A673 (cell line): Measurements from ENCODE around the gene TMBIM1. TPM values are rescaled to one million over a fixed set of nuclear protein-coding genes. Genes with fewer than 3 reads are reported as not detected.

ENCODE experiments used
- BruUV-seq: library from RNA; stranded (reverse); fragments of 400-500 nt; replicated peaks from 2 replicates; lab custom pipeline; 2021; lab: Mats Ljungman, UMichigan
- CTCF ChIA-PET: fragments of 300-600 bp; sonication (Branson Sonifier 250); formaldehyde crosslinking; loops from one replicate; lab custom pipeline; 2022; ENCODE audit warnings: antibody characterized with exemption; lab: Charles Lee
- POLR2A ChIA-PET: fragments of 300-600 bp; sonication (Branson Sonifier 250); formaldehyde crosslinking; loops from one replicate; lab custom pipeline; 2022; ENCODE audit warnings: antibody characterized with exemption; ENCODE audit not compliant: low non-redundant PET; lab: Charles Lee
- DNase-seq: peaks from one replicate; pipeline ENCODE4 v3.0.0-alpha.2; 2015; ENCODE audit warnings: low spot score
- H3K27ac ChIP-seq: fragments of 200-600 bp; sonication (generic); 2 replicates; pipeline ENCODE4 v1.5.1; 2016; ENCODE audit warnings: mixed run types, low read depth, mild to moderate bottlenecking, mixed read lengths, antibody characterized with exemption, low read length; ENCODE audit not compliant: poor library complexity, severe bottlenecking
- H3K27me3 ChIP-seq: fragments of 200-600 bp; sonication (generic); replicated peaks from 2 replicates; pipeline ENCODE4 v1.6.1; 2017; ENCODE audit warnings: mixed run types, low read depth, mild to moderate bottlenecking, mixed read lengths, antibody characterized with exemption, low read length; ENCODE audit not compliant: insufficient read depth, poor library complexity
- H3K36me3 ChIP-seq: fragments of 200-600 bp; sonication (generic); 2 replicates; pipeline ENCODE4 v1.6.1; 2016; ENCODE audit warnings: mixed run types, mild to moderate bottlenecking, mixed read lengths, antibody characterized with exemption, low read length; ENCODE audit not compliant: insufficient read depth, poor library complexity, severe bottlenecking
- H3K4me1 ChIP-seq: fragments of 200-600 bp; sonication (generic); 2 replicates; pipeline ENCODE4 v1.6.1; 2017; ENCODE audit warnings: mixed run types, mild to moderate bottlenecking, mixed read lengths, antibody characterized with exemption, low read length; ENCODE audit not compliant: insufficient read depth, poor library complexity, severe bottlenecking
- H3K4me3 ChIP-seq: fragments of 200-600 bp; sonication (generic); 2 replicates; pipeline ENCODE4 v1.5.1; 2016; ENCODE audit warnings: low read depth, mixed run types, mild to moderate bottlenecking, mixed read lengths, low read length; ENCODE audit not compliant: poor library complexity, severe bottlenecking
- H3K9me3 ChIP-seq: fragments of 200-600 bp; sonication (generic); 2 replicates; pipeline ENCODE4 v1.6.1; 2016; ENCODE audit warnings: mixed run types, low read depth, mild to moderate bottlenecking, mixed read lengths, antibody characterized with exemption, low read length; ENCODE audit not compliant: poor library complexity, severe bottlenecking
- EZH2 ChIP-seq: fragments of 200-600 bp; sonication (generic); IDR thresholded peaks from 2 replicates; pipeline ENCODE4 v1.6.1; 2017; ENCODE audit warnings: borderline replicate concordance, low read depth, mild to moderate bottlenecking, mixed read lengths, antibody characterized with exemption, low read length; ENCODE audit not compliant: poor library complexity, severe bottlenecking
- intact Hi-C: fragments of 100-400 bp; cut with micrococcal nuclease; formaldehyde crosslinking; loops from one replicate; pipeline ENCODE4 v1.10.0; 2022; ENCODE audit not compliant: unreplicated experiment
- total RNA-seq: library from RNA; stranded (reverse); gene quantifications from 2 replicates; pipeline ENCODE4 v1.2.3, GENCODE V29; 2021
- TF ChIP-seq, protein P1 (sequence below): fragments of 300-800, 200-600 bp; sonication (generic); conservative IDR thresholded peaks from 2 replicates; pipeline ENCODE4 v1.5.1; 2017; ENCODE audit warnings: low read depth, mild to moderate bottlenecking, antibody characterized with exemption, low read length, moderate library complexity, mixed read lengths

The TMBIM1 gene
- total RNA-seq, 1 experiment from 2014 or later, result 43.9 TPM

DNA sequence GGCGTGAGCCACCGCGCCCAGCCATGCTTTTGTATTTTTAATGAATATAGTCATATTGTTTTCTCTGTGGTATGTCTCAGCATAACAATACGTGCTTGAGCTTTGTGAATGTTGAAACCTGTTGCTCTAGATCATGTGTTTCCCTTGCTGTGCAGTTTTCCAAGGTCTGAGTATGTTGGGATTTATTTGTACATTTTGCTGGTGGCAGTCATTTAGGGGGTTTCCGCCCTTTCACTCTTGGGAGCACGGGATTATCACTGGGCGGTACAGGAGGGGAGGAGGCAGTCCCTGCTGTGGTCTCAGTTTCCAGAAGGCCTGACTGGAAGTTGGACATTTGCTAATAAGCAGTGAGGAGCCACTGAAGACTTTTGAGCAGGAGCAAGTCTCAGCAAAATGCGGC, 39.4 kb upstream of the TMBIM1 start:
- intact Hi-C loops, result no loop called here
- Histone ChIP-seq H3K9me3 (no peaks in the 10 kb centered on the region), H3K27ac (no peak overlapping the region), H3K4me3 (no peak overlapping the region), H3K4me1 (no peaks in the 10 kb centered on the region), H3K27me3 (no peaks in the 10 kb centered on the region), H3K36me3 (no peaks in the 10 kb centered on the region)
- ChIA-PET POLR2A (no interaction called here), CTCF (no interaction called here)
- no peak for DNase-seq
- TF ChIP-seq EZH2, result no peak
- TF ChIP-seq, protein P1, sequence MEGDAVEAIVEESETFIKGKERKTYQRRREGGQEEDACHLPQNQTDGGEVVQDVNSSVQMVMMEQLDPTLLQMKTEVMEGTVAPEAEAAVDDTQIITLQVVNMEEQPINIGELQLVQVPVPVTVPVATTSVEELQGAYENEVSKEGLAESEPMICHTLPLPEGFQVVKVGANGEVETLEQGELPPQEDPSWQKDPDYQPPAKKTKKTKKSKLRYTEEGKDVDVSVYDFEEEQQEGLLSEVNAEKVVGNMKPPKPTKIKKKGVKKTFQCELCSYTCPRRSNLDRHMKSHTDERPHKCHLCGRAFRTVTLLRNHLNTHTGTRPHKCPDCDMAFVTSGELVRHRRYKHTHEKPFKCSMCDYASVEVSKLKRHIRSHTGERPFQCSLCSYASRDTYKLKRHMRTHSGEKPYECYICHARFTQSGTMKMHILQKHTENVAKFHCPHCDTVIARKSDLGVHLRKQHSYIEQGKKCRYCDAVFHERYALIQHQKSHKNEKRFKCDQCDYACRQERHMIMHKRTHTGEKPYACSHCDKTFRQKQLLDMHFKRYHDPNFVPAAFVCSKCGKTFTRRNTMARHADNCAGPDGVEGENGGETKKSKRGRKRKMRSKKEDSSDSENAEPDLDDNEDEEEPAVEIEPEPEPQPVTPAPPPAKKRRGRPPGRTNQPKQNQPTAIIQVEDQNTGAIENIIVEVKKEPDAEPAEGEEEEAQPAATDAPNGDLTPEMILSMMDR, result no peak
- BruUV-seq, result no TSS peak

DNA sequence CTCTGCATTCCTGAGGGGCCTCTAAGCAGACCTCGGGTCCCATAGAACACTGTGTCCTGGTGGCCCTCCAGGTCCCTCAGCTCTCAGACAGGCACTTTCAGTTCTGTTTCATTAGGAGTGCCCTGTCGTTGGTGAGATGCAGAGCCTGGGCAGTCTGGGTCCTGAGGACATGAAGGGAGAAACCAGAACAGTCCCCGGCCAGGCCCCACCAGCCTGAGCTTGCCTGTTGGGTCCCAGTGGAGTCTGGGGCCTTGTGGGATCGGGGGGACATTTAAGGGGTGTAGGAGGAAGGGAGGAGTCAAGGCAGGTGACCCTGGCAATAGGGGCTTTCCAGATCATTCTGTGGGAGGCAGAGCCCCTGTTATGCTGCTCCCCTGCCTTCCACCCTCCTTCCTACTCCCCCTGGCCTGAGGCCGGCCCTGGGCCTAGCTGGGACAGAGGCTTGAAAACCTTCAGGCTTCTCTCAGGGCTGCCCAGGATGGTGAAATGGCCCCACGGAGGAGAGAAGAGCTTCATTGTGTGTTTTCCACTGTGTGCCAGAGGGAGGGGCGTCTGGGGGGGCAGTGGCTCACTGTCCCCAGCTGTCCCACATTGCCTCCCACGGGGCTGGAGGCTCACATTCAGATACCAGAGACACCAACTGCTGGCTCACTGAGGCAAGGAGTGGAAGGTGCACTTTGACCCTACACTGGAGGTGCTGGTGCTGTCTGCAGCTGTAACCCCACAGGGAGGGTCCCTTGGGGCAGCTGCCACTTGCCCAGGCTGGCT, 37.7 kb upstream of the TMBIM1 start:
- no peaks in the 10 kb centered on the region for H3K4me1 ChIP-seq
- no peaks in the 10 kb centered on the region for H3K27me3 ChIP-seq
- DNase-seq, result no peak
- POLR2A ChIA-PET, result no interaction called here
- CTCF ChIA-PET, result no interaction called here
- no peak overlapping the region for H3K4me3 ChIP-seq
- TF ChIP-seq, protein P1, result no peak
- no peak for TF ChIP-seq EZH2
- intact Hi-C loops, result no loop called here
- no peaks in the 10 kb centered on the region for H3K9me3 ChIP-seq
- no peaks in the 10 kb centered on the region for H3K36me3 ChIP-seq
- no TSS peak for BruUV-seq
- H3K27ac ChIP-seq, result no peak overlapping the region

DNA sequence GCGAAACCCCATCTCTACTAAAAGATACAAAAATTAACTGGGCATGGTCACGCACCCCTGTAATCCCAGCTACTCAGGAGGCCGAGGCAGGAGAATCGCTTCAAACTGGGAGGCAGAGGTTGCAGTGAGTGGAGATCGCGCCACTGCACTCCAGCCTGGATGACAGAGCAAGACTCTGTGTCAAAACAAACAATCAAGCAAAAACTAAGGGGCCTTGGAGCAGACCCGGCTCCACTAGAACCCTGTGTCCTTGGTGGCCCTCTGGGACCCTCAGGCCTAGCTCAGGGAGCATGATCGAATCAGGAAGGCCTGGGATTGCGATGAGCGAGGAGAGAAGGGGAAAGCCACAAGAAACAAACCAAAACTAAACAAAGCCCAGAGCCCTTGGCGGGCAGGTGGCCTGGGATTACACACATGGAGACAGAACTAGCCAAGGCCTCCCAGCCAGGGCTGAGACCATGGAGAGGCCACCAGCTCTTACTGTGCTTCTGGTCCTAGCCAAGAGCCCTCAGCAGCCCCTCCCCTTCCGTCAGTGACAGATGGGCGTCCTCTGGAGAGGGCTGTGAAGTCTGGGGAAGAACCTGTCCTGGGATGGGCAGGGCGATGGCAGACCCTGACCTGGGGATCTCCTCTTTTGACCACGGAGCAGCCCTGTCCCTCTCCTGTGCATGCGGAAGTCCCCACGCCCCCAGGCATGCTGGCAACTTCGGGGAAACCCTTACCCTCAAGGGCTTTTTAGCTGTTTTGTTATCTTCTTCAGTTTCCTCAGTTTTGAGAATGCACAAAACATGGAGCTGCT, 36.9 kb upstream of the TMBIM1 start:
- Histone ChIP-seq H3K36me3 (no peaks in the 10 kb centered on the region), H3K27me3 (no peaks in the 10 kb centered on the region), H3K4me1 (peaks cover 3% of the 10 kb centered on the region), H3K4me3 (no peak overlapping the region), H3K27ac (no peak overlapping the region), H3K9me3 (no peaks in the 10 kb centered on the region)
- CTCF ChIA-PET, result no interaction called here
- POLR2A ChIA-PET, result no interaction called here
- TF ChIP-seq, protein P1, result no peak
- TF ChIP-seq EZH2, result no peak
- BruUV-seq, result no TSS peak
- no peak for DNase-seq
- intact Hi-C loops, result no loop called here
